DND-41 (cell line): Measurements from ENCODE around the gene PKHD1.
A peak's percentile ranks its signal among the peaks of the same experiment; 100 is the strongest.

Experiments
- ATAC-seq: fragments of 200-7000 bp; cut with Tn5 transposase; 3 replicates; pipeline ENCODE4 v1.9.1; 2021; ENCODE audit warnings: low read depth; ENCODE audit not compliant: insufficient read depth
- DNase-seq: peaks from one replicate; pipeline ENCODE4 v3.0.0-alpha.2; 2020
- H2AFZ ChIP-seq: 2 replicates; pipeline ENCODE4 v1.6.0; 2012; ENCODE audit warnings: low read depth, low read length
- H3K27ac ChIP-seq: 2 replicates; pipeline ENCODE4 v1.5.1; 2012; ENCODE audit warnings: low read length, inconsistent platforms
- H3K27me3 ChIP-seq: fragments of 200-600 bp; sonication (generic); 2 replicates; pipeline ENCODE4 v1.6.0; 2012; ENCODE audit warnings: low read length, mild to moderate bottlenecking, inconsistent platforms; ENCODE audit not compliant: insufficient read depth, poor library complexity
- H3K36me3 ChIP-seq: 2 replicates; pipeline ENCODE4 v1.5.1; 2012; ENCODE audit warnings: low read length, inconsistent platforms; ENCODE audit not compliant: insufficient read depth
- H3K4me1 ChIP-seq: 2 replicates; pipeline ENCODE4 v1.5.1; 2012; ENCODE audit warnings: mild to moderate bottlenecking, low read length; ENCODE audit not compliant: insufficient read depth
- H3K4me2 ChIP-seq: 2 replicates; pipeline ENCODE4 v1.6.0; 2012; ENCODE audit warnings: mild to moderate bottlenecking, moderate library complexity, low read length, inconsistent platforms; ENCODE audit not compliant: insufficient read depth
- H3K4me3 ChIP-seq, 2 experiments: fragments of 200-600 bp in 1 of 2; shearing (Covaris generic) in 1 of 2; 2 replicates each; pipeline ENCODE4 v1.5.1; 2012 to 2016; ENCODE audit warnings: inconsistent platforms in 2 of 2, low read length in 2 of 2, mild to moderate bottlenecking in 2 of 2, low read depth in 1 of 2, moderate library complexity in 1 of 2
- H3K79me2 ChIP-seq: 2 replicates; pipeline ENCODE4 v1.6.0; 2012; ENCODE audit warnings: low read length, inconsistent platforms; ENCODE audit not compliant: insufficient read depth
- H3K9ac ChIP-seq: 2 replicates; pipeline ENCODE4 v1.6.0; 2012; ENCODE audit warnings: low read depth, mild to moderate bottlenecking, inconsistent platforms, low read length, moderate library complexity
- H3K9me3 ChIP-seq: 2 replicates; pipeline ENCODE4 v1.5.1; 2012; ENCODE audit warnings: low read length, moderate library complexity, mild to moderate bottlenecking, inconsistent platforms; ENCODE audit not compliant: insufficient read depth, severe bottlenecking
- H4K20me1 ChIP-seq: 2 replicates; pipeline ENCODE4 v1.6.0; 2012; ENCODE audit warnings: low read length; ENCODE audit not compliant: insufficient read depth
- EZH2 ChIP-seq: IDR thresholded peaks from 3 replicates; pipeline ENCODE4 v1.6.1; 2012; ENCODE audit warnings: borderline replicate concordance, low read depth, mild to moderate bottlenecking, moderate library complexity, low read length, inconsistent platforms; ENCODE audit not compliant: severe bottlenecking
- TF ChIP-seq, protein P1 (sequence below): IDR thresholded peaks from 2 replicates; pipeline ENCODE4 v1.5.1; 2012; ENCODE audit warnings: borderline replicate concordance, low read length, moderate library complexity, mild to moderate bottlenecking; ENCODE audit not compliant: poor library complexity, severe bottlenecking; ENCODE audit errors: extremely low read depth

The PKHD1 gene

DNA sequence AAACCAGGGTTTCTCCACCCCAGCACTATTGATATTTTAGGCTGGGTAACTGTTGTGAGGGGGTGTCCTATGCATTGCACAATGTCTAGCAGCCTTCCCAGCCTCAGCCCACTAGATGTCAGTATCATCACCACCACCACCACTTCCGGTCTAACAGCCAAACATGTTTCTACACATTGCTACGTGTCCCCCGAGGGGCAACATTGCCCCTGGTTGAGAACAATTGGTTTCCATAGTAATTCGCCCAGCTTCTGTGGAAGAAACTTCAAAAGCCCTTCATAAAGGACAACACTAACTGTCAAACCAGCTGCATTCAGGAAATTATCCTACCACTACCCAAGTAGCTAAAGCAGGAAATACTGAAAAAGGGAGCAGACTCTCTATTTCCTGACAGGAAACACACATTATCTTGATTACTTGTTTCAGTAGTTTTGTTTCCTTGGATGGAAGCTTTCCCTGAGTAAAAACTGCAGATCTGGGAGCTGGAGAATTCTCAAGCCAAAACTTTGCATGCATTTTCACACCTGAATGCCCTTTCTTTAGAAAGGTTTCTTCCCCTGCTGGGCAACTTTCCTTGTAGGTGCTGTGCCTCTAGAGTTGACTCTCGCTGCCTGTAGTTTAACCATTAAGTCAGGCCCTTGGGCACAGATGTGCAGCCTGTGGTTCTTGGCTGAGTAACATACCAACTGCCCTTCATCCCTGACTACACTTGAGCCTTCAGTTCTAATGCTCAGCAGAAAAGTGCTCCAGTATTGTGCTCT, 23.6 kb downstream of the PKHD1 start:
- peak overlapping the region in 1 of 2 experiments; percentile 36; a peak in 2 of 4 replicates for H3K4me3 ChIP-seq
- peak overlapping the region; percentile 58 for H3K4me2 ChIP-seq
- no peaks in the 10 kb centered on the region for H3K79me2 ChIP-seq
- peaks cover 47% of the 10 kb centered on the region for H3K4me1 ChIP-seq
- H2AFZ ChIP-seq, result peak overlapping the region; percentile 61
- H3K9me3 ChIP-seq, result no peaks in the 10 kb centered on the region
- no peaks in the 10 kb centered on the region for H3K27me3 ChIP-seq
- peak overlapping the region; percentile 91 for H3K27ac ChIP-seq
- H3K36me3 ChIP-seq, result no peaks in the 10 kb centered on the region
- no peaks in the 10 kb centered on the region for H4K20me1 ChIP-seq
- peak; percentile 93 for DNase-seq
- ATAC-seq, result peak; percentile 92
- no peak for TF ChIP-seq EZH2
- TF ChIP-seq, protein P1, sequence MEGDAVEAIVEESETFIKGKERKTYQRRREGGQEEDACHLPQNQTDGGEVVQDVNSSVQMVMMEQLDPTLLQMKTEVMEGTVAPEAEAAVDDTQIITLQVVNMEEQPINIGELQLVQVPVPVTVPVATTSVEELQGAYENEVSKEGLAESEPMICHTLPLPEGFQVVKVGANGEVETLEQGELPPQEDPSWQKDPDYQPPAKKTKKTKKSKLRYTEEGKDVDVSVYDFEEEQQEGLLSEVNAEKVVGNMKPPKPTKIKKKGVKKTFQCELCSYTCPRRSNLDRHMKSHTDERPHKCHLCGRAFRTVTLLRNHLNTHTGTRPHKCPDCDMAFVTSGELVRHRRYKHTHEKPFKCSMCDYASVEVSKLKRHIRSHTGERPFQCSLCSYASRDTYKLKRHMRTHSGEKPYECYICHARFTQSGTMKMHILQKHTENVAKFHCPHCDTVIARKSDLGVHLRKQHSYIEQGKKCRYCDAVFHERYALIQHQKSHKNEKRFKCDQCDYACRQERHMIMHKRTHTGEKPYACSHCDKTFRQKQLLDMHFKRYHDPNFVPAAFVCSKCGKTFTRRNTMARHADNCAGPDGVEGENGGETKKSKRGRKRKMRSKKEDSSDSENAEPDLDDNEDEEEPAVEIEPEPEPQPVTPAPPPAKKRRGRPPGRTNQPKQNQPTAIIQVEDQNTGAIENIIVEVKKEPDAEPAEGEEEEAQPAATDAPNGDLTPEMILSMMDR, result peak; percentile 73
- peak overlapping the region; percentile 51 for H3K9ac ChIP-seq

DNA sequence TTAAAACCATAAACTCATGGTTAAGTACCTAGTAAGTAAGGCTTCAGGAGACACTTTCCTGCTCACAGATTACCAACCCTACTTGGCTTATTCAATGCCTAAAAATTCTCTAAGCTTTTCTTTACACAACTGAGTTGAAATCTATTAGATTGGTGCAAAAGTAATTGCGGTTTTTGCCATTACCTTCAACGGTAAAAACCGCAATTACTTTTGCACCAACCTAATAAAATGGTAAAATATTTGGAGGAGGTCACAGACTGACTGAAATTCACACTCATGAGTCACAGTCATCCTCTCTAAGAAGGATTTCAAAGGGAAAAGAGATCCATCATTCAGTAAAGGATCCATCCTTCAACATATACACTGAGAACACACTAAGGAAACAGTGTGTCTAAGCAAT, 25.9 kb downstream of the PKHD1 start:
- H3K4me3 ChIP-seq, result no peak overlapping the region
- no peaks in the 10 kb centered on the region for H3K36me3 ChIP-seq
- H3K27ac ChIP-seq, result no peak overlapping the region; the same call in 1 of the 2 replicates
- no peak overlapping the region for H3K9ac ChIP-seq
- H3K9me3 ChIP-seq, result no peaks in the 10 kb centered on the region
- H2AFZ ChIP-seq, result peak overlapping the region; percentile 17; the same call in 1 of the 2 replicates
- H3K79me2 ChIP-seq, result no peaks in the 10 kb centered on the region
- peaks cover 47% of the 10 kb centered on the region for H3K4me1 ChIP-seq
- H3K4me2 ChIP-seq, result no peak overlapping the region
- H3K27me3 ChIP-seq, result no peaks in the 10 kb centered on the region
- no peaks in the 10 kb centered on the region for H4K20me1 ChIP-seq
- TF ChIP-seq EZH2, result no peak
- TF ChIP-seq, protein P1, result no peak
- DNase-seq, result no peak
- no peak for ATAC-seq

DNA sequence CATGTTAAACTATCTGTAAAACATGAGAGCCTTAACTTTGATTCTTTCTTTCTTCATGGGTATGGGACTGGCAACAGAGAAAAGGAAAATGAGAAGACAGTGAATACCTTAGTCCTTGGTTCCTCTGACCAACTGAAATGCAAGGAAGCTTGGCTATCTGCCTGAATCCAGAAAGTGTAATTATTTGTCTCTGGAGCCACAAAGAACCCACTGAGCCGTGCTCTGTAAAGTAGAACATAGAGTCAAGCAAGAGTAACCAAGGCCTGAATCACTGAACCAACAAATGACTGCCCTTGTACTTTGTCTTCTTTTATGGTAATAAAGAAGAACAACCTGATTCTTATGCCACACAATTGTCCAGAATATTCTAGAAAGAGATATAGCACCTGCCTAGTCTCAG, 27.6 kb downstream of the PKHD1 start:
- H3K79me2 ChIP-seq, result no peaks in the 10 kb centered on the region
- no peak overlapping the region for H2AFZ ChIP-seq
- no peaks in the 10 kb centered on the region for H3K36me3 ChIP-seq
- no peaks in the 10 kb centered on the region for H4K20me1 ChIP-seq
- H3K9ac ChIP-seq, result no peak overlapping the region
- H3K9me3 ChIP-seq, result no peaks in the 10 kb centered on the region
- no peak overlapping the region for H3K4me3 ChIP-seq
- no peak overlapping the region for H3K4me2 ChIP-seq
- H3K27me3 ChIP-seq, result no peaks in the 10 kb centered on the region
- no peak overlapping the region for H3K27ac ChIP-seq
- DNase-seq (no peak), ATAC-seq (no peak)
- peaks cover 30% of the 10 kb centered on the region for H3K4me1 ChIP-seq
- TF ChIP-seq, protein P1, result no peak
- TF ChIP-seq EZH2, result no peak
